Liver (tissue), 9 donors: ENCODE data around the gene RRP12. TPM values are rescaled to one million over a fixed set of nuclear protein-coding genes. Genes with fewer than 3 reads are reported as not detected.

Source experiments
- DNase-seq: peaks from one replicate; pipeline ENCODE4 v3.0.0-alpha.2; 2017; ENCODE audit warnings: low spot score
- H3K27ac ChIP-seq, 2 donors: one replicate each; pipeline ENCODE4 v1.7.0; 2013; ENCODE audit warnings: inconsistent platforms in 2 of 2, low read length in 2 of 2, control low read depth in 1 of 2, low read depth in 1 of 2, mild to moderate bottlenecking in 1 of 2
- H3K27me3 ChIP-seq, 4 donors: one replicate each; pipeline versions ENCODE4 v1.6.1 to v1.7.0; 2013; ENCODE audit warnings: low read length in 3 of 4, inconsistent platforms in 1 of 4, mild to moderate bottlenecking in 1 of 4, moderate library complexity in 1 of 4; ENCODE audit not compliant: control insufficient read depth in 4 of 4, insufficient read depth in 4 of 4
- H3K36me3 ChIP-seq, 4 donors: one replicate each; pipeline versions ENCODE4 v1.6.1 to v1.7.0; 2013; ENCODE audit warnings: low read length in 3 of 4, mild to moderate bottlenecking in 3 of 4, low read depth in 1 of 4, moderate library complexity in 1 of 4; ENCODE audit not compliant: control insufficient read depth in 4 of 4, insufficient read depth in 3 of 4
- H3K4me1 ChIP-seq, 4 donors: one replicate each; pipeline versions ENCODE4 v1.6.1 to v1.7.0; 2013; ENCODE audit warnings: low read length in 3 of 4, mild to moderate bottlenecking in 3 of 4, moderate library complexity in 1 of 4; ENCODE audit not compliant: control insufficient read depth in 4 of 4, insufficient read depth in 4 of 4
- H3K4me3 ChIP-seq, 3 donors: one replicate each; pipeline versions ENCODE4 v1.6.1 to v1.7.0; 2013; ENCODE audit warnings: low read length in 3 of 3, control low read depth in 1 of 3, low read depth in 1 of 3, mild to moderate bottlenecking in 1 of 3
- H3K9ac ChIP-seq, 2 donors: one replicate each; pipeline ENCODE4 v1.7.0; 2013; ENCODE audit warnings: low read length in 2 of 2, mild to moderate bottlenecking in 2 of 2, moderate library complexity in 2 of 2, control low read depth in 1 of 2, low read depth in 1 of 2
- H3K9me3 ChIP-seq, 4 donors: one replicate each; pipeline versions ENCODE4 v1.6.1 to v1.7.0; 2013; ENCODE audit warnings: low read length in 3 of 4; ENCODE audit not compliant: control insufficient read depth in 4 of 4
- EGR1 ChIP-seq, 2 donors: IDR thresholded peaks; 2 replicates each; pipeline ENCODE4 v1.6.1; 2016 to 2018; ENCODE audit warnings: antibody characterized with exemption in 2 of 2, low read depth in 2 of 2
- FOXA2 ChIP-seq: IDR thresholded peaks from 2 replicates; pipeline ENCODE4 v1.6.1; 2016; ENCODE audit warnings: antibody characterized with exemption
- GABPA ChIP-seq, 2 donors: IDR thresholded peaks in 1 of 2; conservative IDR thresholded peaks in 1 of 2; 2 replicates each; pipeline ENCODE4 v1.6.1; 2016; ENCODE audit warnings: antibody characterized with exemption in 2 of 2, mild to moderate bottlenecking in 1 of 2, moderate library complexity in 1 of 2
- HNF4A ChIP-seq, 2 donors: conservative IDR thresholded peaks; 2 replicates each; pipeline ENCODE4 v1.6.1; 2016; ENCODE audit warnings: antibody characterized with exemption in 2 of 2, mild to moderate bottlenecking in 2 of 2
- JUND ChIP-seq, 2 donors: IDR thresholded peaks; 2 replicates each; pipeline ENCODE4 v1.6.1; 2016; ENCODE audit warnings: antibody characterized with exemption in 2 of 2
- NR2F2 ChIP-seq: IDR thresholded peaks from 2 replicates; pipeline ENCODE4 v1.6.1; 2016; ENCODE audit warnings: antibody characterized with exemption
- RAD21 ChIP-seq, 2 donors: IDR thresholded peaks; 2 replicates each; pipeline ENCODE4 v1.6.1; 2016; ENCODE audit warnings: antibody characterized with exemption in 2 of 2, mild to moderate bottlenecking in 2 of 2
- REST ChIP-seq: IDR thresholded peaks from 2 replicates; pipeline ENCODE4 v1.6.1; 2016; ENCODE audit warnings: antibody characterized with exemption, mild to moderate bottlenecking
- RXRA ChIP-seq, 2 donors: IDR thresholded peaks; 2 replicates each; pipeline ENCODE4 v1.6.1; 2017 to 2018; ENCODE audit warnings: antibody characterized with exemption in 2 of 2, mild to moderate bottlenecking in 1 of 2
- SP1 ChIP-seq: IDR thresholded peaks from 2 replicates; pipeline ENCODE4 v1.6.1; 2018; ENCODE audit warnings: antibody characterized with exemption, mild to moderate bottlenecking
- YY1 ChIP-seq: IDR thresholded peaks from 2 replicates; pipeline ENCODE4 v1.6.1; 2016; ENCODE audit warnings: antibody characterized with exemption, mild to moderate bottlenecking
- WGBS: extraction: QIAGEN DNeasy Blood & Tissue Kit; methylation state at CpG from one replicate; pipeline ENCODE4 v1.1.7; 2013; 5-methylcytosine and 5-hydroxymethylcytosine counted together
- polyA plus RNA-seq, 2 donors: library from polyadenylated mRNA; stranded (reverse) in 1 of 2; unstranded in 1 of 2; fragments of 200-250 nt in 1 of 2; fragments of >200 nt in 1 of 2; fragmentation: Nextera tagmentation in 1 of 2; extraction: Ambion mirVana in 1 of 2; gene quantifications; one replicate each; pipeline versions ENCODE4 v1.2.1 to v1.2.3, GENCODE V29; 2013 to 2015
- total RNA-seq, 2 donors: library from RNA; depleted of rRNA; stranded (reverse); fragments of >200 nt; gene quantifications; one replicate each; pipeline ENCODE4 v1.2.3, GENCODE V29; 2014
- TF ChIP-seq, protein P1 (sequence below): IDR thresholded peaks from 2 replicates; pipeline ENCODE4 v1.6.1; 2016; ENCODE audit warnings: antibody characterized with exemption
- donor health status: healthy.
- donor health status: healthy.
- donor health status: healthy.
- donor health status: healthy.
- donor health status: healthy.

Gene RRP12
- total and polyA plus RNA-seq, 4 donors = 5.7 to 9.6 (median 6.9) TPM

- TF ChIP-seq, protein P1, sequence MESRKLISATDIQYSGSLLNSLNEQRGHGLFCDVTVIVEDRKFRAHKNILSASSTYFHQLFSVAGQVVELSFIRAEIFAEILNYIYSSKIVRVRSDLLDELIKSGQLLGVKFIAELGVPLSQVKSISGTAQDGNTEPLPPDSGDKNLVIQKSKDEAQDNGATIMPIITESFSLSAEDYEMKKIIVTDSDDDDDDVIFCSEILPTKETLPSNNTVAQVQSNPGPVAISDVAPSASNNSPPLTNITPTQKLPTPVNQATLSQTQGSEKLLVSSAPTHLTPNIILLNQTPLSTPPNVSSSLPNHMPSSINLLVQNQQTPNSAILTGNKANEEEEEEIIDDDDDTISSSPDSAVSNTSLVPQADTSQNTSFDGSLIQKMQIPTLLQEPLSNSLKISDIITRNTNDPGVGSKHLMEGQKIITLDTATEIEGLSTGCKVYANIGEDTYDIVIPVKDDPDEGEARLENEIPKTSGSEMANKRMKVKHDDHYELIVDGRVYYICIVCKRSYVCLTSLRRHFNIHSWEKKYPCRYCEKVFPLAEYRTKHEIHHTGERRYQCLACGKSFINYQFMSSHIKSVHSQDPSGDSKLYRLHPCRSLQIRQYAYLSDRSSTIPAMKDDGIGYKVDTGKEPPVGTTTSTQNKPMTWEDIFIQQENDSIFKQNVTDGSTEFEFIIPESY = no peak
Observed at GRCh38 chr10:97332591-97333350, 68.4 kb downstream of the RRP12 start (continued).

DNA sequence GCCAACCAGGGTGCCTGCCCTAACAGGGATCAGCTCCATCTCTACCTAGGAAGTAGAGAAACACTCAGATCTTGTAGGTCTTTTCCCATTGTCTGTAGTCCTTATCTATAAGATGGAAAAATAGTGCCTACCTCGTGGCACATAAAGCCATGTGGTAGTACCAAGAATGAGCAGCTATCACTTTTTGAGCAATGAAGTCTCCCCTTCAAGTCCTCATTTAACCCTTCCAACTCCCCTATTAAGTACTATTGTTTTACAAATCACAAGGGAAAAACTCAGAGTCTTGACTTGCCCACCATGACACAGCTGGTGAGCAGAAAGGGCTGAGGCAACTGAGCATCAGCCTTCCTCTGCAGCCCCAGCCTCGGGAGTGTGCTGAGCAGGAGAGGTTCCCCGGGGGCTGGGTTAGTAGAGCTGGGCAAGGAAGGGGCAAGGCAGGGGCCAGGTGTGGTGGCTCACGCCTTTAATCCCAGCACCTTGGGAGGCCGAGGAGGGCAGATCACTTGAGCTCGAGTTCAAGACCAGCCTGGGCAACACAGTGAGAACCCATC lies 69.9 kb downstream of the RRP12 start:
- H3K27ac ChIP-seq = peak overlapping the region; percentile 90 to 95
- H3K9ac ChIP-seq = peak overlapping the region in 1 of 2 donors; percentile 79
- no peak for TF ChIP-seq NR2F2
- TF ChIP-seq GABPA (IDR thresholded peaks at IDR 0.05 in 1 of 2, conservative IDR thresholded peaks at IDR 0.05 in 1 of 2) = no peak
- TF ChIP-seq RAD21 (IDR thresholded peaks at IDR 0.05) = no peak
- TF ChIP-seq FOXA2 = no peak
- no peak for TF ChIP-seq SP1
- no peak for TF ChIP-seq REST
- no peak for TF ChIP-seq YY1
- TF ChIP-seq, protein P1 = no peak
- TF ChIP-seq JUND (IDR thresholded peaks at IDR 0.05) = no peak
- TF ChIP-seq EGR1 (IDR thresholded peaks at IDR 0.05; ENCODE audit: low read depth in 2 of 2) = no peak
- H3K36me3 ChIP-seq = no peaks in the 10 kb centered on the region
- WGBS = 58% methylated on average over 6 of the region's 6 CpGs
- H3K4me1 ChIP-seq = peaks cover 17 to 56% (median 41%) of the 10 kb centered on the region in 4 donors
- peak overlapping the region in 1 of 3 donors; percentile 53 for H3K4me3 ChIP-seq
- no peaks in the 10 kb centered on the region for H3K27me3 ChIP-seq
- no peak for DNase-seq
- H3K9me3 ChIP-seq = no peaks in the 10 kb centered on the region

DNA sequence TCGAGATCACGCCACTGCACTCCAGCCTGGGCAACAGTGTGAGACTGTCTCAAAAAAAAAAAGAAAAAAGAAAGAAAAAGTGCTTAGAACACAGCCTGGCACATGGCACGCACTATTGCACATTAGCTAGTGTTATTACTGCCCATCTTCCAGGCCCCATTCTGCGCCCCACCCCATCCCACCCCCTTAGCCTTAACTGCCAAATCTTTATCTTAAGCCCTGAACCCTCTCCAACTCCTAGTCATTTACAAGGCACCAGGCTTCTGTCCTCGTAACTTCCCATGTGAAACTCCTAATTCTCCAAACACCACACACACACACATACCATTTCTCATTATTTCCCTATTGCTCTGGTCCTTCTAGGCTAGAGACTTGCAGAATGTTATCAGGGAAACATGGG lies 71.4 kb downstream of the RRP12 start:
- 58% methylated on average over 5 of the region's 5 CpGs for WGBS
- Histone ChIP-seq H3K4me1 (peaks cover 17 to 61% (median 43%) of the 10 kb centered on the region in 4 donors), H3K27ac (peak overlapping the region; percentile 81 to 95), H3K36me3 (no peaks in the 10 kb centered on the region), H3K4me3 (no peak overlapping the region), H3K27me3 (no peaks in the 10 kb centered on the region), H3K9ac (no peak overlapping the region), H3K9me3 (no peaks in the 10 kb centered on the region)
- no peak for DNase-seq
- TF ChIP-seq RXRA (IDR thresholded peaks at IDR 0.05) (no peak), RAD21 (IDR thresholded peaks at IDR 0.05) (no peak), GABPA (IDR thresholded peaks at IDR 0.05 in 1 of 2, conservative IDR thresholded peaks at IDR 0.05 in 1 of 2) (no peak), HNF4A (conservative IDR thresholded peaks at IDR 0.05) (no peak), NR2F2 (no peak)
